SHP77 (cell line): ENCODE data around the gene KIF21B.

ENCODE experiments used
- DNase-seq, 2 experiments: peaks; one replicate each; lab custom pipeline; 2025; lab: John Stamatoyannopoulos, UW

KIF21B gene

GRCh38 chr1:201019321-201019977, 4.1 kb downstream of the KIF21B start:
- DNase-seq, result no peak

GRCh38 chr1:201017828-201018163, 5.7 kb downstream of the KIF21B start:
- no peak for DNase-seq

GRCh38 chr1:201016943-201017827, 6.3 kb downstream of the KIF21B start:
- no peak for DNase-seq

GRCh38 chr1:201016211-201016651, 7.3 kb downstream of the KIF21B start:
- DNase-seq, result peak in 1 of 2 experiments; percentile 23

- DNase-seq, result no peak
These were observed 7.9 kb downstream of the KIF21B start for GRCh38 chr1:201015551-201016091.

GRCh38 chr1:201014816-201015200, 8.7 kb downstream of the KIF21B start:
- DNase-seq, result no peak

- no peak for DNase-seq
These were observed 9.3 kb downstream of the KIF21B start for GRCh38 chr1:201013991-201014815.

- DNase-seq, result no peak
These were observed 10.5 kb downstream of the KIF21B start for GRCh38 chr1:201013031-201013485.

- no peak for DNase-seq
These were observed 11.9 kb downstream of the KIF21B start for GRCh38 chr1:201011616-201012015.

GRCh38 chr1:201009962-201010645, 13.4 kb downstream of the KIF21B start:
- no peak for DNase-seq

GRCh38 chr1:201008666-201009360, 14.7 kb downstream of the KIF21B start:
- DNase-seq, result no peak

GRCh38 chr1:201007481-201007880, 16.0 kb downstream of the KIF21B start:
- no peak for DNase-seq

- no peak for DNase-seq
These were observed 17.1 kb downstream of the KIF21B start for GRCh38 chr1:201006450-201006849.

- DNase-seq, result no peak
These were observed 18.8 kb downstream of the KIF21B start for GRCh38 chr1:201004732-201005131.

- no peak for DNase-seq
These were observed 19.4 kb downstream of the KIF21B start for GRCh38 chr1:201004154-201004553.

- no peak for DNase-seq
These were observed 21.0 kb downstream of the KIF21B start for GRCh38 chr1:201002510-201002909.

- DNase-seq, result no peak
These were observed 21.6 kb downstream of the KIF21B start for GRCh38 chr1:201001962-201002361.

- no peak for DNase-seq
These were observed 23.1 kb downstream of the KIF21B start for GRCh38 chr1:201000391-201000790.

GRCh38 chr1:200999667-201000066, 23.8 kb downstream of the KIF21B start:
- no peak for DNase-seq

- DNase-seq, result no peak
These were observed 25.2 kb downstream of the KIF21B start for GRCh38 chr1:200998323-200998722.
